Endothelial cell of umbilical vein (primary cell): ENCODE measurements around the gene CHERP. TPM values are rescaled to one million over a fixed set of nuclear protein-coding genes. Genes with fewer than 3 reads are reported as not detected.

Source experiments
- BruUV-seq: library from RNA; stranded (reverse); fragments of 400-500 nt; replicated peaks from 2 replicates; lab custom pipeline; 2021; lab: Mats Ljungman, UMichigan
- CTCF ChIA-PET: fragments of 300-600, 350-600 bp; sonication (Branson Sonifier 250); formaldehyde crosslinking; loops from one replicate; lab custom pipeline; 2021; ENCODE audit warnings: antibody characterized with exemption, inconsistent platforms; lab: Charles Lee
- POLR2A ChIA-PET: fragments of 300-600, 350-600 bp; sonication (Branson Sonifier 250); formaldehyde crosslinking; loops from one replicate; lab custom pipeline; 2021; ENCODE audit warnings: antibody characterized with exemption, inconsistent platforms; lab: Charles Lee
- DNase-seq: peaks from one replicate; pipeline ENCODE4 v3.0.0-alpha.2; 2011; ENCODE audit warnings: low read depth, low spot score
- FAIRE-seq: peaks from 2 replicates; lab custom pipeline; 2011; peaks lifted over from hg19 to GRCh38; lab: Jason Lieb, UNC
- H2AFZ ChIP-seq: 2 replicates; pipeline ENCODE4 v1.6.0; 2012; ENCODE audit warnings: low read depth, low read length, control low read depth, inconsistent platforms
- H3K27ac ChIP-seq: 2 replicates; pipeline ENCODE4 v1.5.1; 2011; ENCODE audit warnings: low read depth, mild to moderate bottlenecking, control low read depth, low read length, moderate library complexity; ENCODE audit not compliant: insufficient read depth
- H3K27me3 ChIP-seq, 2 experiments: 2 replicates each; pipeline versions ENCODE4 v1.6.0 to v1.6.1; 2011; ENCODE audit warnings: low read length in 2 of 2, mixed read lengths in 1 of 2; ENCODE audit not compliant: control insufficient read depth in 2 of 2, insufficient read depth in 2 of 2
- H3K36me3 ChIP-seq, 2 experiments: 2 replicates in 1 of 2; 3 replicates in 1 of 2; pipeline ENCODE4 v1.5.1; 2011; ENCODE audit warnings: low read length in 2 of 2, mild to moderate bottlenecking in 1 of 2, moderate library complexity in 1 of 2; ENCODE audit not compliant: control insufficient read depth in 2 of 2, insufficient read depth in 2 of 2; ENCODE audit errors: extremely low read depth in 1 of 2
- H3K4me1 ChIP-seq: 3 replicates; pipeline ENCODE4 v1.5.1; 2011; ENCODE audit warnings: mild to moderate bottlenecking, low read length; ENCODE audit not compliant: control insufficient read depth, insufficient read depth; ENCODE audit errors: extremely low read depth
- H3K4me2 ChIP-seq: 2 replicates; pipeline ENCODE4 v1.6.1; 2011; ENCODE audit warnings: low read length, control low read depth, mixed read lengths; ENCODE audit not compliant: insufficient read depth
- H3K4me3 ChIP-seq, 3 experiments: fragments of 200-600 bp in 1 of 3; sonication (generic), shearing (Covaris generic) in 1 of 3; replicated peaks in 1 of 3; 2 replicates each; pipeline ENCODE4 v1.5.1; 2011 to 2016; ENCODE audit warnings: control low read depth in 3 of 3, low read length in 3 of 3, mild to moderate bottlenecking in 2 of 3, inconsistent platforms in 1 of 3, low read depth in 1 of 3, moderate library complexity in 1 of 3; ENCODE audit not compliant: insufficient read depth in 1 of 3
- H3K79me2 ChIP-seq: 2 replicates; pipeline ENCODE4 v1.6.0; 2012; ENCODE audit warnings: low read length, inconsistent platforms; ENCODE audit not compliant: control insufficient read depth, insufficient read depth
- H3K9ac ChIP-seq: replicated peaks from 2 replicates; pipeline ENCODE3; 2011; ENCODE audit warnings: low read length, control low read depth; ENCODE audit not compliant: insufficient read depth; ENCODE audit errors: extremely low read depth
- H3K9me1 ChIP-seq: replicated peaks from 3 replicates; pipeline ENCODE4 v1.6.0; 2011; ENCODE audit warnings: mild to moderate bottlenecking, low read length; ENCODE audit not compliant: control insufficient read depth, insufficient read depth; ENCODE audit errors: extremely low read depth
- H3K9me3 ChIP-seq: replicated peaks from 2 replicates; pipeline ENCODE4 v1.5.1; 2012; ENCODE audit warnings: low read length, inconsistent platforms; ENCODE audit not compliant: control insufficient read depth, insufficient read depth
- H4K20me1 ChIP-seq: replicated peaks from 2 replicates; pipeline ENCODE3; 2011; ENCODE audit warnings: mild to moderate bottlenecking, low read length; ENCODE audit not compliant: control insufficient read depth, insufficient read depth; ENCODE audit errors: extremely low read depth
- CTCF ChIP-seq, 2 donors: IDR thresholded peaks; 1 replicate in 1 of 2; 2 replicates in 1 of 2; pipeline ENCODE4 v1.5.1; 2011; ENCODE audit warnings: low read length in 2 of 2, mild to moderate bottlenecking in 2 of 2, moderate library complexity in 2 of 2, control low read depth in 1 of 2, inconsistent platforms in 1 of 2, low read depth in 1 of 2; ENCODE audit not compliant: insufficient read depth in 1 of 2; ENCODE audit errors: extremely low read depth in 1 of 2
- EZH2 ChIP-seq: IDR thresholded peaks from 2 replicates; pipeline ENCODE4 v1.6.1; 2012; ENCODE audit warnings: borderline replicate concordance, low read depth, mild to moderate bottlenecking, moderate library complexity, low read length, inconsistent platforms; ENCODE audit not compliant: severe bottlenecking
- FOS ChIP-seq: IDR thresholded peaks from 2 replicates; pipeline ENCODE4 v1.6.1; 2011; ENCODE audit warnings: mild to moderate bottlenecking, low read length, moderate library complexity, borderline replicate concordance; ENCODE audit not compliant: insufficient read depth
- GATA2 ChIP-seq: IDR thresholded peaks from 2 replicates; pipeline ENCODE4 v1.7.0; 2011; ENCODE audit warnings: low read depth, mild to moderate bottlenecking, moderate library complexity, mixed read lengths, low read length; ENCODE audit not compliant: insufficient read length, insufficient read depth
- JUN ChIP-seq: IDR thresholded peaks from 2 replicates; pipeline ENCODE4 v1.6.1; 2011; ENCODE audit warnings: borderline replicate concordance, low read depth; ENCODE audit not compliant: insufficient read length, insufficient read depth
- MAX ChIP-seq: IDR thresholded peaks from 2 replicates; pipeline ENCODE4 v1.6.1; 2011; ENCODE audit not compliant: insufficient read depth, insufficient read length
- MYC ChIP-seq: IDR thresholded peaks from one replicate; pipeline ENCODE4 v1.6.1; 2011; ENCODE audit warnings: mild to moderate bottlenecking, low read depth, low read length
- POLR2A ChIP-seq: IDR thresholded peaks from 2 replicates; pipeline ENCODE4 v1.6.1; 2012; ENCODE audit warnings: low read depth, mild to moderate bottlenecking, control low read depth, low read length
- POLR2AphosphoS5 ChIP-seq: IDR thresholded peaks from 2 replicates; pipeline ENCODE4 v1.6.1; 2012; ENCODE audit warnings: low read depth, mild to moderate bottlenecking, control low read depth, low read length, moderate library complexity; ENCODE audit not compliant: insufficient read depth
- dilution Hi-C: fragments of 300-500 bp; cut with MboI; formaldehyde crosslinking; loops from one replicate; pipeline ENCODE4 v1.15.0; 2019; ENCODE audit warnings: low sequenced_read_pairs; ENCODE audit not compliant: extremely low pct_ligation_motif_present
- intact Hi-C: fragments of 100-400 bp; cut with micrococcal nuclease; formaldehyde crosslinking; loops from one replicate; pipeline ENCODE4 v1.10.0; 2022
- polyA plus RNA-seq, 4 experiments: library from polyadenylated mRNA; depleted of rRNA in 3 of 4; stranded (reverse) in 3 of 4; unstranded in 1 of 4; fragments of >200 nt; gene quantifications; 2 replicates each; pipeline versions ENCODE4 v1.2.1 to v1.2.3, GENCODE V29; 2011 to 2012; ENCODE audit warnings: missing spikeins in 1 of 4
- total RNA-seq: library from RNA; stranded (reverse); gene quantifications from 2 replicates; pipeline ENCODE4 v1.2.3, GENCODE V29; 2021

CHERP gene
- total and polyA plus RNA-seq, 2 donors (not counting 3 experiments of a cell fraction or from before 2014, with no cell fraction given) = 8.9 to 53.9 TPM

- CTCF ChIA-PET = interaction anchor here (2.2 to 2.4 kb wide), 2 partner anchors 9 to 15 kb away, joined by 7 to 10 read pairs; no protein-coding TSS in a partner anchor
- FAIRE-seq = no peak
- no peaks in the 10 kb centered on the region for H3K9me3 ChIP-seq
- no peaks in the 10 kb centered on the region for H3K27me3 ChIP-seq
- peaks cover 39% of the 10 kb centered on the region for H3K4me1 ChIP-seq
- H2AFZ ChIP-seq = no peak overlapping the region
- H3K79me2 ChIP-seq = peaks cover 81% of the 10 kb centered on the region
- H3K36me3 ChIP-seq = no peaks in the 10 kb centered on the region
- intact Hi-C loops (no loop called here), dilution Hi-C loops (no loop called here)
- H3K9me1 ChIP-seq = no peaks in the 10 kb centered on the region
- POLR2A ChIA-PET = no interaction called here
- TF ChIP-seq MYC (no peak), GATA2 (no peak), JUN (no peak), POLR2AphosphoS5 (no peak), CTCF (IDR thresholded peaks at IDR 0.05; ENCODE audit: extremely low read depth in 1 of 2, insufficient read depth in 1 of 2, low read depth in 1 of 2, low read length in 2 of 2) (no peak), POLR2A (no peak), MAX (no peak), FOS (no peak), EZH2 (no peak)
- no TSS peak for BruUV-seq
- H3K27ac ChIP-seq = no peak overlapping the region
- H3K4me2 ChIP-seq = no peak overlapping the region
- no peaks in the 10 kb centered on the region for H4K20me1 ChIP-seq
- H3K9ac ChIP-seq = no peak overlapping the region
- H3K4me3 ChIP-seq = no peak overlapping the region
- DNase-seq = no peak
Observed at GRCh38 chr19:16586477-16586871, 44.2 kb upstream of the CHERP start.
